ENCODE results near the gene CTNNA3. TPM values are rescaled to one million over a fixed set of nuclear protein-coding genes. Genes with fewer than 3 reads are reported as not detected.

Gene CTNNA3
- total and polyA plus RNA-seq, 4 experiments from 2014 or later, result not detected

GRCh38 chr10:66244953-66245352 lies 1451.0 kb downstream of the CTNNA3 start:
- no peak overlapping the region for H3K27ac ChIP-seq (ENCODE audit: low read depth, low read length)
- no peaks in the 10 kb centered on the region for H3K27me3 Mint-ChIP-seq
- H3K27ac Mint-ChIP-seq, result no peak overlapping the region
- CTCF ChIA-PET (ENCODE audit: partially characterized antibody), result no interaction called here
- POLR2A ChIA-PET (ENCODE audit: partially characterized antibody), result no interaction called here
- no peak for DNase-seq
- no peaks in the 10 kb centered on the region for H3K36me3 Mint-ChIP-seq
- H3K4me3 ChIP-seq (ENCODE audit: low read length in 2 of 2), result no peak overlapping the region
- peaks cover 0 to 20% (median 1%) of the 10 kb centered on the region in 8 donors for H3K9me3 Mint-ChIP-seq
- no peaks in the 10 kb centered on the region for H3K36me3 ChIP-seq (ENCODE audit: insufficient read depth, low read length)
- intact Hi-C loops (cut with micrococcal nuclease), result no loop called here
- H3K27me3 ChIP-seq (ENCODE audit: insufficient read depth, low read length), result no peaks in the 10 kb centered on the region
- no peak overlapping the region for H3K4me3 Mint-ChIP-seq
- no peaks in the 10 kb centered on the region for H3K4me1 ChIP-seq (ENCODE audit: insufficient read depth, low read length)
- H3K4me1 Mint-ChIP-seq, result no peaks in the 10 kb centered on the region
- no peaks in the 10 kb centered on the region for H3K9me3 ChIP-seq (ENCODE audit: control insufficient read depth in 1 of 2, low read length in 2 of 2)

GRCh38 chr10:66242885-66243284 lies 1453.1 kb downstream of the CTNNA3 start:
- no peaks in the 10 kb centered on the region for H3K4me1 ChIP-seq (ENCODE audit: insufficient read depth, low read length)
- no peaks in the 10 kb centered on the region for H3K36me3 ChIP-seq (ENCODE audit: insufficient read depth, low read length)
- CTCF ChIA-PET (ENCODE audit: partially characterized antibody), result no interaction called here
- no peaks in the 10 kb centered on the region for H3K36me3 Mint-ChIP-seq
- no peak overlapping the region for H3K27ac ChIP-seq (ENCODE audit: low read depth, low read length)
- no peak overlapping the region for H3K4me3 Mint-ChIP-seq
- H3K4me1 Mint-ChIP-seq, result no peaks in the 10 kb centered on the region
- H3K27ac Mint-ChIP-seq, result no peak overlapping the region
- no peak overlapping the region for H3K4me3 ChIP-seq (ENCODE audit: low read length in 2 of 2)
- H3K27me3 ChIP-seq (ENCODE audit: insufficient read depth, low read length), result no peaks in the 10 kb centered on the region
- POLR2A ChIA-PET (ENCODE audit: partially characterized antibody), result no interaction called here
- H3K9me3 Mint-ChIP-seq, result peaks cover 0 to 10% (median 0%) of the 10 kb centered on the region in 8 donors
- DNase-seq, result no peak
- no peaks in the 10 kb centered on the region for H3K9me3 ChIP-seq (ENCODE audit: control insufficient read depth in 1 of 2, low read length in 2 of 2)
- H3K27me3 Mint-ChIP-seq, result no peaks in the 10 kb centered on the region
- intact Hi-C loops (cut with micrococcal nuclease), result no loop called here

- Mint-ChIP-seq H3K4me1 (no peaks in the 10 kb centered on the region), H3K4me3 (no peak overlapping the region), H3K36me3 (no peaks in the 10 kb centered on the region)
These were observed 1456.9 kb downstream of the CTNNA3 start for GRCh38 chr10:66239062-66239461.

GRCh38 chr10:66238343-66238742 lies 1457.7 kb downstream of the CTNNA3 start:
- Histone ChIP-seq H3K27ac (ENCODE audit: low read depth, low read length) (no peak overlapping the region), H3K9me3 (ENCODE audit: control insufficient read depth in 1 of 2, low read length in 2 of 2) (no peaks in the 10 kb centered on the region), H3K4me3 (ENCODE audit: low read length in 2 of 2) (no peak overlapping the region), H3K27me3 (ENCODE audit: insufficient read depth, low read length) (no peaks in the 10 kb centered on the region), H3K4me1 (ENCODE audit: insufficient read depth, low read length) (no peaks in the 10 kb centered on the region), H3K36me3 (ENCODE audit: insufficient read depth, low read length) (no peaks in the 10 kb centered on the region)
- H3K4me3 Mint-ChIP-seq, result no peak overlapping the region
- DNase-seq, result no peak
- no peaks in the 10 kb centered on the region for H3K36me3 Mint-ChIP-seq
- CTCF ChIA-PET (ENCODE audit: partially characterized antibody), result no interaction called here
- H3K27me3 Mint-ChIP-seq, result peaks cover 0 to 1% of the 10 kb centered on the region in 2 donors
- POLR2A ChIA-PET (ENCODE audit: partially characterized antibody), result no interaction called here
- H3K9me3 Mint-ChIP-seq, result no peaks in the 10 kb centered on the region
- no peak overlapping the region for H3K27ac Mint-ChIP-seq
- no peaks in the 10 kb centered on the region for H3K4me1 Mint-ChIP-seq
- intact Hi-C loops (cut with micrococcal nuclease), result no loop called here

More at GRCh38 chr10:66239062-66239461, 1456.9 kb downstream of the CTNNA3 start:
- CTCF ChIA-PET (ENCODE audit: partially characterized antibody), result no interaction called here
- Mint-ChIP-seq H3K9me3 (no peaks in the 10 kb centered on the region), H3K27me3 (peaks cover 0 to 1% of the 10 kb centered on the region in 2 donors), H3K27ac (no peak overlapping the region)
- no peaks in the 10 kb centered on the region for H3K27me3 ChIP-seq (ENCODE audit: insufficient read depth, low read length)
- no peaks in the 10 kb centered on the region for H3K4me1 ChIP-seq (ENCODE audit: insufficient read depth, low read length)
- POLR2A ChIA-PET (ENCODE audit: partially characterized antibody), result no interaction called here
- intact Hi-C loops (cut with micrococcal nuclease), result no loop called here
- H3K36me3 ChIP-seq (ENCODE audit: insufficient read depth, low read length), result no peaks in the 10 kb centered on the region
- DNase-seq, result no peak
- H3K27ac ChIP-seq (ENCODE audit: low read depth, low read length), result no peak overlapping the region
- no peak overlapping the region for H3K4me3 ChIP-seq (ENCODE audit: low read length in 2 of 2)
- no peaks in the 10 kb centered on the region for H3K9me3 ChIP-seq (ENCODE audit: control insufficient read depth in 1 of 2, low read length in 2 of 2)

GRCh38 chr10:66234872-66235271 lies 1461.1 kb downstream of the CTNNA3 start:
- Histone ChIP-seq H3K36me3 (ENCODE audit: insufficient read depth, low read length) (no peaks in the 10 kb centered on the region), H3K9me3 (ENCODE audit: control insufficient read depth in 1 of 2, low read length in 2 of 2) (peaks cover 0 to 7% of the 10 kb centered on the region in 2 donors), H3K27me3 (ENCODE audit: insufficient read depth, low read length) (no peaks in the 10 kb centered on the region), H3K4me3 (ENCODE audit: low read length in 2 of 2) (no peak overlapping the region), H3K27ac (ENCODE audit: low read depth, low read length) (no peak overlapping the region), H3K4me1 (ENCODE audit: insufficient read depth, low read length) (no peaks in the 10 kb centered on the region)
- Mint-ChIP-seq H3K4me3 (no peak overlapping the region), H3K27me3 (peaks cover 0 to 1% of the 10 kb centered on the region in 2 donors), H3K36me3 (no peaks in the 10 kb centered on the region), H3K4me1 (no peaks in the 10 kb centered on the region), H3K27ac (no peak overlapping the region), H3K9me3 (peaks cover 0 to 17% (median 9%) of the 10 kb centered on the region in 8 donors)
- ChIA-PET CTCF (ENCODE audit: partially characterized antibody) (no interaction called here), POLR2A (ENCODE audit: partially characterized antibody) (no interaction called here)
- intact Hi-C loops (cut with micrococcal nuclease), result no loop called here
- no peak for DNase-seq

- Histone ChIP-seq H3K36me3 (ENCODE audit: insufficient read depth, low read length) (no peaks in the 10 kb centered on the region), H3K9me3 (ENCODE audit: control insufficient read depth in 1 of 2, low read length in 2 of 2) (peaks cover 0 to 7% of the 10 kb centered on the region in 2 donors), H3K4me1 (ENCODE audit: insufficient read depth, low read length) (no peaks in the 10 kb centered on the region), H3K4me3 (ENCODE audit: low read length in 2 of 2) (no peak overlapping the region), H3K27ac (ENCODE audit: low read depth, low read length) (no peak overlapping the region), H3K27me3 (ENCODE audit: insufficient read depth, low read length) (no peaks in the 10 kb centered on the region)
- Mint-ChIP-seq H3K4me1 (no peaks in the 10 kb centered on the region), H3K4me3 (peak overlapping the region in 1 of 8 donors; percentile 4), H3K36me3 (no peaks in the 10 kb centered on the region), H3K9me3 (peaks cover 0 to 36% (median 24%) of the 10 kb centered on the region in 8 donors), H3K27ac (no peak overlapping the region), H3K27me3 (no peaks in the 10 kb centered on the region)
- ChIA-PET CTCF (ENCODE audit: partially characterized antibody) (no interaction called here), POLR2A (ENCODE audit: partially characterized antibody) (no interaction called here)
- DNase-seq, result no peak
- intact Hi-C loops (cut with micrococcal nuclease), result no loop called here
These were observed 1467.1 kb downstream of the CTNNA3 start for GRCh38 chr10:66228887-66229286.

- intact Hi-C loops (cut with micrococcal nuclease), result no loop called here
- Histone ChIP-seq H3K9me3 (ENCODE audit: control insufficient read depth in 1 of 2, low read length in 2 of 2) (no peaks in the 10 kb centered on the region), H3K27me3 (ENCODE audit: insufficient read depth, low read length) (no peaks in the 10 kb centered on the region), H3K4me1 (ENCODE audit: insufficient read depth, low read length) (no peaks in the 10 kb centered on the region), H3K4me3 (ENCODE audit: low read length in 2 of 2) (no peak overlapping the region), H3K27ac (ENCODE audit: low read depth, low read length) (no peak overlapping the region), H3K36me3 (ENCODE audit: insufficient read depth, low read length) (no peaks in the 10 kb centered on the region)
- Mint-ChIP-seq H3K27me3 (no peaks in the 10 kb centered on the region), H3K36me3 (no peaks in the 10 kb centered on the region), H3K9me3 (peaks cover 0 to 11% (median 6%) of the 10 kb centered on the region in 8 donors), H3K4me1 (no peaks in the 10 kb centered on the region), H3K4me3 (no peak overlapping the region), H3K27ac (no peak overlapping the region)
- ChIA-PET POLR2A (ENCODE audit: partially characterized antibody) (no interaction called here), CTCF (ENCODE audit: partially characterized antibody) (no interaction called here)
- DNase-seq, result no peak
These were observed 1472.3 kb downstream of the CTNNA3 start for GRCh38 chr10:66223656-66224055.

- CTCF ChIA-PET (ENCODE audit: partially characterized antibody), result no interaction called here
- Mint-ChIP-seq H3K36me3 (no peaks in the 10 kb centered on the region), H3K4me3 (no peak overlapping the region), H3K27ac (no peak overlapping the region), H3K4me1 (no peaks in the 10 kb centered on the region), H3K27me3 (no peaks in the 10 kb centered on the region), H3K9me3 (peaks cover 0 to 4% (median under 1%) of the 10 kb centered on the region in 8 donors)
- no peaks in the 10 kb centered on the region for H3K4me1 ChIP-seq (ENCODE audit: insufficient read depth, low read length)
- no peaks in the 10 kb centered on the region for H3K9me3 ChIP-seq (ENCODE audit: control insufficient read depth in 1 of 2, low read length in 2 of 2)
- no peaks in the 10 kb centered on the region for H3K36me3 ChIP-seq (ENCODE audit: insufficient read depth, low read length)
- no peaks in the 10 kb centered on the region for H3K27me3 ChIP-seq (ENCODE audit: insufficient read depth, low read length)
- intact Hi-C loops (cut with micrococcal nuclease), result no loop called here
- POLR2A ChIA-PET (ENCODE audit: partially characterized antibody), result no interaction called here
- no peak overlapping the region for H3K27ac ChIP-seq (ENCODE audit: low read depth, low read length)
- H3K4me3 ChIP-seq (ENCODE audit: low read length in 2 of 2), result no peak overlapping the region
- DNase-seq, result no peak
These were observed 1473.4 kb downstream of the CTNNA3 start for GRCh38 chr10:66222462-66223046.
